Epithelial cell of proximal tubule (primary cell): ENCODE data around the gene RAB3B. TPM values are rescaled to one million over a fixed set of nuclear protein-coding genes. Genes with fewer than 3 reads are reported as not detected.

Source experiments
- DNase-seq: peaks from one replicate; pipeline ENCODE4 v3.0.0-alpha.2; 2011; ENCODE audit warnings: low read depth
- H3K4me3 ChIP-seq: 2 replicates; pipeline ENCODE4 v1.5.1; 2011; ENCODE audit warnings: low read depth, mild to moderate bottlenecking, low read length
- total RNA-seq: library from RNA; depleted of rRNA; stranded (reverse); fragments of >200 nt; gene quantifications from 2 replicates; pipeline ENCODE4 v1.2.3, GENCODE V29; 2015
- TF ChIP-seq, protein P1 (sequence below): conservative IDR thresholded peaks from 2 replicates; pipeline ENCODE4 v1.5.1; 2012; ENCODE audit warnings: low read depth, mild to moderate bottlenecking, low read length

The RAB3B gene
- total RNA-seq, 1 donor from 2014 or later, result 35.5 TPM

DNA sequence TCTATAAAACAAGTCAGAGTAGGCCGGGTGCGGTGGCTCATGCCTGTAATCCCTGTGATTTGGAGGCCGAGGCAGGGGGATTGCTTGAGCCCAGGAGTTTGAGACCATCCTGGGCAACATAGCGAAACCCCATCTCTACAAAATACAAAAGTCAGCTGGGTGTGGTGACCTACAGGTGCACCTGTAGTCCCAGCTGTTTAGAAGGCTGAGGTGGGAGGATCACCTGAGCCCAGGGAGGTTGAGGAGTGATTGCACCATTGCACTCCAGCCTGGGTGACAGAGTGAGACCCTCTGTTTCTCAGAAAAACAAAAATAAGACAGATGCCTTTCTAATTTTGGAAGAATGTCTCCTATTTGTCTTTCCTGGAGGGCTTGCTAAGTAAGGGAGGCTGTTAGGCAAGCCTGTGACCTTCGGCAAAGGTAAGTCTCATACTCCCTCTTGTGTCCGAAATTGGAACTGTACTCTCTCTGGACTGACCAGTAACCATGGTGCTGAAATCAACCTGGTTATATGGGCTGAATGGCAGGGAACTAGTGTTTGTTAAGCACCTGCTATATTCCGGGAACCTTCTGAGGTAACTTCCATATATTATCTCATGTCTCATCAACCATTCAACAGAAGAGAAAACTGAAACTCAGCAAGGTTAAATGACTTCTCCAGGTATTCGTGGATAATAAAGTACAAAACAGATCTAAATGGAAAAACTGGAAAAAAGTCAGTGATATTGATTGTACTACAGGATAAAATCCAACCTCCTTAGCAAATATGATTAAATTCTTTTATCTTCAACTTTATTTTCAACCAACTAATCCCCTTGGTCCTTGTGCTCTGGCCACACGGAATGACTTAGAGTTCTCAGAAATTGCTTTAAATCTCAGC, 11.8 kb upstream of the RAB3B start:
- peak; percentile 66 for DNase-seq
- TF ChIP-seq, protein P1, sequence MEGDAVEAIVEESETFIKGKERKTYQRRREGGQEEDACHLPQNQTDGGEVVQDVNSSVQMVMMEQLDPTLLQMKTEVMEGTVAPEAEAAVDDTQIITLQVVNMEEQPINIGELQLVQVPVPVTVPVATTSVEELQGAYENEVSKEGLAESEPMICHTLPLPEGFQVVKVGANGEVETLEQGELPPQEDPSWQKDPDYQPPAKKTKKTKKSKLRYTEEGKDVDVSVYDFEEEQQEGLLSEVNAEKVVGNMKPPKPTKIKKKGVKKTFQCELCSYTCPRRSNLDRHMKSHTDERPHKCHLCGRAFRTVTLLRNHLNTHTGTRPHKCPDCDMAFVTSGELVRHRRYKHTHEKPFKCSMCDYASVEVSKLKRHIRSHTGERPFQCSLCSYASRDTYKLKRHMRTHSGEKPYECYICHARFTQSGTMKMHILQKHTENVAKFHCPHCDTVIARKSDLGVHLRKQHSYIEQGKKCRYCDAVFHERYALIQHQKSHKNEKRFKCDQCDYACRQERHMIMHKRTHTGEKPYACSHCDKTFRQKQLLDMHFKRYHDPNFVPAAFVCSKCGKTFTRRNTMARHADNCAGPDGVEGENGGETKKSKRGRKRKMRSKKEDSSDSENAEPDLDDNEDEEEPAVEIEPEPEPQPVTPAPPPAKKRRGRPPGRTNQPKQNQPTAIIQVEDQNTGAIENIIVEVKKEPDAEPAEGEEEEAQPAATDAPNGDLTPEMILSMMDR, result peak; percentile 95
- H3K4me3 ChIP-seq, result no peak overlapping the region

DNA sequence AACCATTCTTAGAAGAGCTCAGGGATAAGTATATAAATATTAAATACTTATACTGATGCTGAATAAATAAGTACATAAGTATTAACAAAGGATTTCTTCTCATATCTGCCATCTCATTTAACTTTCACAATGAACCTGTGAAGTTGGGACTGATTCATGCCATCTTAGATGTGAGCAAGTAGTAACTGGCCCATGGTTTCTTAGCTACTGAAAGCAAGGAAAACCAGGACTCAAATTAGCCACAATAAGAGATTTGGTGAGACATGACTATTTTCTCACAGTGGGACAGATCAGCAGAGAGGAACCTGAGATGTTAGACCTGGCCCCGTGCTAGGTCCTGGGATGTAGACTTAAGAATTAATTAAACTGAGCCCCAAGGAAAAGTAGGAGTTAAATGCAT, 8.2 kb upstream of the RAB3B start:
- H3K4me3 ChIP-seq, result no peak overlapping the region
- TF ChIP-seq, protein P1, result no peak
- no peak for DNase-seq

DNA sequence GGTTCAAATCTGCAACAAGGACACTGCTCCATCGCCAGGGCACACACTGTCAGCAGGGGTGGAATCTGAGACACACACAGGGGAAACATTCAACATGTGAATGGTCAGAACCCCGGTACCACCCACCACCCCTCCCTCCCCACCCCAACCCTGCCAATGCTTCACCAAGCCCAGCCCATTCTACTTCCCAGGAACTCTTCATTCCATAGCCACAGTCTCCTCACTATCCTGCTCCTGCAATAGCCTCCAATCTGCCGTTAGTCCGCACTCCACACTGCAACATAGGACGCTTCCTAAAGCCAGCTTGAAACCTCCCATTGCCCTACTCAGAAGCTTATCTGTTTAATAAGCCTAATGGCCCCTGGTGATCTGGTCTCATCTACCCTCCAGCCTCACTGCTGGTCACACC, 7.5 kb upstream of the RAB3B start:
- TF ChIP-seq, protein P1, result no peak
- no peak overlapping the region for H3K4me3 ChIP-seq
- no peak for DNase-seq

DNA sequence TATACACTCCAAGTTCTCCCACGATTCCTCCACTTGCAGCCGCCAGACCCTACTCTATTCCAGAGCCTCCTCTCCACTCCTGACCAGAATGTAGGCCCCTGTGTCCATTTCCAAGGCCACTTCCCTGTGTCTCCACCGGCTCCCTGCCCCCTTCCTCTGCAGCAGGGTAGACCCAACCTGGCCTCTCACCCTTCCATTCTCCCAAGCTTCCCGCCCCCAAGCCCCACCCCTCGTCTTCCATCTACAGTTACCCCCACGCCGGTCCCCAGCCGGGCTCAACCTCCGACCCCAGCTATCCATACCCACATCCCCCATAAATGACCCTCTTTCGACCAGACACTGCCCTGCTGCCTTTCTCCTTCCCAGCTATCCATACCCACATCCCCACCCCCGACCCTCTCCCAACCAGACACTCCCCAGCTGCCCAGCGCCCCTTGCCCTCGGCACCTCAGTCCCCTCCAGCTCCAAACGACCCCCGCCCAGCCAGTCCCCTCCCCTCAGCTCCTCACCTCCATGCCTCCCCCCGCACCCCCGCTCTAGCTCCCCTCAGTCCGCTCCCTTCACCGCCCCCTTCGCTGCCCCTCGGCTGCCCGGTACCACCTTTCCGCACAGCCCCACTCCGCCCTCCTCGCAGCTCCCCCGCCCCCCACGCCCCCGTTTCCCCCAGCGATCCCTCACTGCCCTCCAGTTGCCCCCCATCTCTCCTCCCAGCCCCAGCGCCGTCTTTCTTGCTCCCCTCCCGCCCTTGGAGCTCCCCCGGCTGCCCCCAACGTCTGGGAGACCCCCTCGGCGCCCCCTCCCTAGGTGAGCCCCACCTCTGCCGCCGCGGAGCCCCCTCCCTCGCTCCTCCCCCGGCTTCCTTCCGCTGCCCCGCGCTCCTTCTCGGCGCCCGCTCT, 670 bp downstream of the RAB3B start:
- H3K4me3 ChIP-seq, result peak overlapping the region; percentile 66
- TF ChIP-seq, protein P1, result no peak
- DNase-seq, result no peak

DNA sequence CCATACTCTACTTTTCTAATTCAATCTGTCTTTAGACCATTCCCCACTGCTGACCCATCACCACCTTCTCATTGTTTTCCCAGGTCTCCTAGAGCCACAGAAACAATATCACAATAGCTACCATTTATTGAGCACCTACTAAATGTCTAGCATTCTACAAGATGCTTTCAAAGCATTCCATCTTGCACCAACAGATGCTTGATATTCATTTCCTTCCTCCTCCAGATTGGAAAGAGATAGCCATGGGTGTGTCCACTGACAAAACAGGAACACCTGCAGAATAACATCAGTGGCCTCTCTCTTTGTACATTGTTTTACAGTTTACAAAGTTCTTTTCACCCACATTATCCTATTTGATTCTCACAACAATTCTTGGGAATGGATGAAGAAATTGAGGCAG, 2.2 kb downstream of the RAB3B start:
- H3K4me3 ChIP-seq, result no peak overlapping the region
- DNase-seq, result no peak
- TF ChIP-seq, protein P1, result no peak

DNA sequence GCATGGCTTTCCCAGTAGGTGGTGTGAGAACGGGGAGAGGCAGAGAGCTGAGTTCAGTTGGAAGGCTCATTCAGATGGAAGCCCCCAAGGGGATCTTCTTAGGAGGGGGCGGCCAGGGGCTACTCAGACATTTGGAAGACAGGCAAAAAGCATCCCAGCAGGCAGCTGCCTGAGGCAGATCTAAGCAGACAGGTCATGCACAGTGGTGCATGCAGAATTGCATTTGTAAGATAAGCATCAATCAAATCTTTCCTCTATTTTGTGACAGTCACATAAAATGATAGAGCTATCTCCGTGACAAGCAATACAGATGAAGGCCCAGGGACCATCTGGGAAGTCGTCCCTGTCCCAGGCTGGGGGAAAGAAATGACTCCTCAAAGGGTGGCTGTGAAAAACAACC, 3.8 kb downstream of the RAB3B start:
- no peak for DNase-seq
- H3K4me3 ChIP-seq, result no peak overlapping the region
- TF ChIP-seq, protein P1, result no peak
